Aorta (tissue), 5 donors: ENCODE data around the gene TPP1. TPM values are rescaled to one million over a fixed set of nuclear protein-coding genes. Genes with fewer than 3 reads are reported as not detected.
A peak's percentile ranks its signal among the peaks of the same experiment; 100 is the strongest.

Experiments
- ATAC-seq: fragments of 200-7000 bp; cut with Tn5 transposase; one replicate; pipeline ENCODE4 v1.9.1; 2022; ENCODE audit warnings: moderate library complexity; ENCODE audit not compliant: low FRiP score
- DNase-seq, 2 donors: peaks; one replicate each; pipeline ENCODE4 v3.0.0-alpha.2; 2020
- H3K27ac ChIP-seq, 2 donors: one replicate each; pipeline ENCODE4 v1.5.1; 2013; ENCODE audit warnings: low read length in 2 of 2, mild to moderate bottlenecking in 2 of 2, moderate library complexity in 2 of 2, control low read depth in 1 of 2, inconsistent platforms in 1 of 2, low read depth in 1 of 2
- H3K27me3 ChIP-seq, 2 donors: one replicate each; pipeline ENCODE4 v1.6.1; 2013; ENCODE audit warnings: control low read depth in 1 of 2, low read length in 1 of 2, mild to moderate bottlenecking in 1 of 2, moderate library complexity in 1 of 2; ENCODE audit not compliant: insufficient read depth in 2 of 2, control insufficient read depth in 1 of 2
- H3K36me3 ChIP-seq, 2 donors: one replicate each; pipeline ENCODE4 v1.6.1; 2013; ENCODE audit warnings: control low read depth in 1 of 2, low read length in 1 of 2, mild to moderate bottlenecking in 1 of 2; ENCODE audit not compliant: insufficient read depth in 2 of 2, control insufficient read depth in 1 of 2
- H3K4me1 ChIP-seq, 2 donors: one replicate each; pipeline ENCODE4 v1.6.1; 2013; ENCODE audit warnings: low read length in 2 of 2, control low read depth in 1 of 2, mild to moderate bottlenecking in 1 of 2, moderate library complexity in 1 of 2; ENCODE audit not compliant: insufficient read depth in 2 of 2, control insufficient read depth in 1 of 2
- H3K4me3 ChIP-seq, 2 donors: one replicate each; pipeline ENCODE4 v1.5.1; 2013; ENCODE audit warnings: low read length in 2 of 2, control low read depth in 1 of 2, mild to moderate bottlenecking in 1 of 2
- H3K9me3 ChIP-seq: one replicate; pipeline ENCODE4 v1.6.1; 2013; ENCODE audit warnings: mild to moderate bottlenecking, low read length; ENCODE audit not compliant: control insufficient read depth
- WGBS, 2 donors: extraction: QIAGEN DNeasy Blood & Tissue Kit; methylation state at CpG; one replicate each; pipeline ENCODE4 v1.1.7; 2013; 5-methylcytosine and 5-hydroxymethylcytosine counted together
- intact Hi-C, 2 donors: fragments of 100-400 bp; cut with DNase I; formaldehyde crosslinking; loops; one replicate each; pipeline versions ENCODE4 v1.14.2 to v1.15.0; 2022
- polyA plus RNA-seq, 2 donors: library from polyadenylated mRNA; stranded (reverse); fragments of 200-250 nt; gene quantifications; one replicate each; pipeline ENCODE4 v1.2.3, GENCODE V29; 2013
- total RNA-seq, 2 donors: library from RNA; stranded (reverse); fragmentation: NEBNext Ultra II Directional; extraction: Animal tissue kit (Norgen Biotek cat#: 25700); gene quantifications; one replicate each; pipeline ENCODE4 v1.2.1, GENCODE V29; 2021
- donor health status: healthy with polysubstance abuse.
- donor health status: Bipolar disorder and iron deficiency.
- donor health status: DM: no; HTN: no; CAD: no.
- donor health status: DM: no; HTN: no; CAD: no.
- donor health status: DM: yes; HTN: yes; CAD: no.

Gene TPP1
- total and polyA plus RNA-seq, 4 donors = 26.8 to 125 (median 58.8) TPM

DNA sequence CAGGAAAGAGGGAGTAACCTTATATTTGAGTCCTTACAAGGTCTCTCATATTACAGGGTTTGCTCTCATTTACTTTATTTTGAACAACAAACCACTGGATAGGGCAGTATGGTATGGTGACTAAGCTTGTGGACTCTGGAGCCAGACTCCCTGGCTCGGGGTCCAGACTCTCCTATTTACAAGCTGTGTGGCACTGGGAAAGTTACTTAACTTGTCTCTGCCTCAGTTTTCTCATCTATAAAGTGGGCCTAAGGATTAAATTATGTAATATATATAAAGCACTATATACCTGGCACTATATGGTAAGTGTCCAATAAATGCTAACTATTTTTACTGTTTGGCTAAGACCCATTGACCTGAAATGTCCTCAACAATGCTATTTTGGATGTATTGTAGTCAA is 38.1 kb upstream of the TPP1 start:
- Histone ChIP-seq H3K27ac (no peak overlapping the region), H3K9me3 (no peaks in the 10 kb centered on the region), H3K36me3 (no peaks in the 10 kb centered on the region), H3K4me1 (peaks cover 0 to 4% of the 10 kb centered on the region in 2 donors), H3K4me3 (no peak overlapping the region), H3K27me3 (no peaks in the 10 kb centered on the region)
- ATAC-seq = no peak
- WGBS, 2 donors = 4 to 6% methylated on average over 1 of the region's 1 CpG
- intact Hi-C loops = loop anchor here (5.0 kb wide), 2 partner anchors 40 to 50 kb away; partner anchors contain the start of gene TPP1 (in 1 of the 2)
- no peak for DNase-seq

DNA sequence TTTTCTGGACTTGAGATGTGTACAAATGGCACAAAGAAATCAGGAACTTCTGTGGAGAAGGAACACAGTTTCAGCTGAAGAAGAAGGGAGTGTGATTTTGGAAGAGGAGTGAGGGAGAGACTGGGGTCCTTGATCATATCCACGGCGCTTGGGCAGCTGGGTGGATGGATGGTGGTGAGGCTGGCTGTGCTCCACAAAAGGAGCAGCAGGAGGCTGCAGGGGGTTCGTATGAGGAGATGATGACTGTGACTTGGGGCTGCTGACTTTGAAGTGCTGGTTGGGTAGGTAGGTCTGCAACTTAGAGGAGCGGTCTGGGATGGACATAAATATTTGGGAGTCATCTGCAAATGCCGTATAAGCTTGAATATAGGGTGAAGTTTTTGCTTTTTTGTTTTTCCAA is 37.7 kb upstream of the TPP1 start:
- Histone ChIP-seq H3K4me1 (peaks cover 0 to 4% of the 10 kb centered on the region in 2 donors), H3K4me3 (no peak overlapping the region), H3K27me3 (no peaks in the 10 kb centered on the region), H3K9me3 (no peaks in the 10 kb centered on the region), H3K36me3 (no peaks in the 10 kb centered on the region), H3K27ac (peak overlapping the region; percentile 14 to 70)
- intact Hi-C loops = loop anchor here (5.0 kb wide), 2 partner anchors 40 to 50 kb away; partner anchors contain the start of gene TPP1 (in 1 of the 2)
- WGBS, 2 donors = 42 to 46% methylated on average over 5 of the region's 5 CpGs
- DNase-seq (no peak), ATAC-seq (no peak)

DNA sequence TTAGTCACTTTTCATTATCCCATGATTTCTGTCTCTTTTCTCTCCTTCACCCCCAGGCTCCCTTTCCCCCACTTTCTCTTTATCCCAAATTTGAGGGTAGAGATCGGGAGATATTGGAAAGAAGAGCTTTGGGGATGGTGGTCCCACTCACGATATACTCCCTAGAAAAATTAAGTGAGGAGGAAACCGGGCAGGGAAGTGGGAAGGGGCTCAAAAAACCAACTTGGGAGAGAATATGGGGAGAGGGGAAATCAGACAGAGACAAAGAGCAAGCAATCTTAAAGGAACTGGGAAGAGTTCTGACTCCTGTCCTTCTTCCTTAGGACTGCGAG is 37.3 kb upstream of the TPP1 start:
- Histone ChIP-seq H3K4me3 (no peak overlapping the region), H3K27me3 (no peaks in the 10 kb centered on the region), H3K9me3 (no peaks in the 10 kb centered on the region), H3K27ac (peak overlapping the region; percentile 14 to 70), H3K36me3 (no peaks in the 10 kb centered on the region), H3K4me1 (peaks cover 0 to 4% of the 10 kb centered on the region in 2 donors)
- DNase-seq (no peak), ATAC-seq (no peak)
- intact Hi-C loops = loop anchor here (5.0 kb wide), 2 partner anchors 39 to 49 kb away; partner anchors contain the start of gene TPP1 (in 1 of the 2)
- 47 to 59% methylated on average over 4 of the region's 4 CpGs for WGBS, 2 donors

DNA sequence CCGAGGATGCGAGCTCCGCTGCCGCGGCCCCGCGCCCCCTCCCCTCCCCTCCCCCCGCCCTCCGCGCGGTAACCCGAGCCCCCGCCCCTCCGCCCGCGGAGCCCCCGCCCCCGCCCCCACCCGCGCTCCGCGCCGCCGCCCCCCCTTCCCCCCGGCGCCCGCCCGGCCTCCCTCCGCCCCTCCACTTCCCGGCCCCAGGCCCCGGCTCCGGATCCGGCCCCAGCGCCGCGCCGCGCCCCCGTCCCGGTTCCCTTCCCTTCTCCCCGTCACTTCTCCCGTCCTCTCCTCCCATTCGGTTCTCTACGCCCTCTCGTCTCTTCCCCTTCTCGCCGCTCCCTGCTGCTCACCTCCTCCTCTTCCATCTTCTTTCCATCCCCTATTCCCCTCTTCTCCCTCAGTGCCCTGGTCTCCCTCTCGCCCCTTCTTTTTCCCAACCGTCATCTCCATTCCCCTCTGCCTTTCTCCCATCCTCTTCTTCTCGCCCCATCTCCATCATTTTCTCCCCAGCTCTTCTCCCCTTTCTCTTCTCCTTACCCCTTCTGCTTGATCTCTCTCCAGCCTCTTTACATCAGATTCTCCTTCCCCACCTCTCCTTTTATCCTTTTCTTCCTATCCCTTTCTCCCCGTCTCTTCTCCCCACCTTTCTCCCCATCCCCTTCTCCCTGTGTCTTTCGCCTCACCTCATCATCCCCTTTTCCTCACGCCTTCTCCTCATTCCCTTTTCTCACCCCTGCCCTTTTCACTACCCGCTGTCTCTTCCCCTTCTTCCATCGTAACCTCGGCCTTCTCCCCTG is 36.8 kb upstream of the TPP1 start, which contains the start of gene DCHS1:
DCHS1 (minus strand) TSS at position 20 of the 794 bp plus-strand sequence. CDS start 14,196 bp downstream, outside the sequence.
- Histone ChIP-seq H3K36me3 (no peaks in the 10 kb centered on the region), H3K27ac (peak within 1 kb of the TSS; percentile 70 to 72), H3K9me3 (no peaks in the 10 kb centered on the region), H3K4me1 (peaks cover 0 to 4% of the 10 kb centered on the region in 2 donors), H3K27me3 (no peaks in the 10 kb centered on the region), H3K4me3 (peak within 1 kb of the TSS; percentile 66 to 85)
- intact Hi-C loops = loop anchor here (5.0 kb wide), 2 partner anchors 39 to 49 kb away; partner anchors contain the start of gene TPP1 (in 1 of the 2)
- ATAC-seq = peak; percentile 64
- 7 to 13% methylated on average over 23 to 50 of the region's 56 CpGs for WGBS, 2 donors
- DNase-seq = peak; percentile 62 to 88

DNA sequence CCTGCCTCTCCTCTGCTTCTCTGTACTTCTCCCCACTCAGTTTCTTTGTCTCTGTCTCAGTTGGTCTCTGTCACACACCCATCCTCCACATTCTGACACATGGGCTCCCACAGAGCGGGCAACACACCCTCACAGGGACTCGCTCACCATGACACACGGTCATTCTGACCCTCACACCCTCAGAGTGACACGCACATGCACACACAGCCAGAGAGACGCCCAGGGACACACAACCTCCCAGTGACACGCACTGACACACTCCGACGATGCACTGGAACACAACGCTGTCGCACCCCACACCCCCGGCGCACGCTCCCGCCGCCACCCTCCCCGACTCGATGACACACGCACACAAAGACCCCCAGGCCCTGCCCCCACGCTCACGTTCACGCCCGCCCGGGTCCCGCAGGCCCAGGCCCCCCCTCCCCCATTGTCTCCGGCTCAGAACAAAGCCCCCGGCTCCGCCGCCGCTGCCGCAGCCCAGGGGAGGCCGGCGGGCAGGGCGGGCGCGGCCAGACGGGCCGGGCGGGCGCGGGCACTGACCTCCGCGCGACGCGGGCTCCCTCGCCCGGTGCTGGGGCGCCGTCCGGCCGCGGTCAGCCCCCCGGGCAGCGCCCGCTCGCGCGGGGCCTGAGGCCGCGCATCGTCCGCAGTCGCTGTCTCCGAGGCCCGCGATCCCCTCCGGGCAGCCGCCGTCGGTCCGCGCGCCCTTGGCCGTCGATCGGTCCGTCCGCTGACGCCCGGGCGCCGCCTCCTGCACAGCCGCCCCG is 36.0 kb upstream of the TPP1 start:
- intact Hi-C loops = loop anchor here (5.0 kb wide), 2 partner anchors 38 to 48 kb away; partner anchors contain the start of gene TPP1 (in 1 of the 2)
- peak overlapping the region; percentile 61 to 72 for H3K27ac ChIP-seq
- peak overlapping the region; percentile 66 to 85 for H3K4me3 ChIP-seq
- H3K36me3 ChIP-seq = no peaks in the 10 kb centered on the region
- H3K27me3 ChIP-seq = no peaks in the 10 kb centered on the region
- 1% methylated on average over 51 to 84 of the region's 84 CpGs for WGBS, 2 donors
- ATAC-seq (peak; percentile 69), DNase-seq (peak in 1 of 2 donors; percentile 87)
- peaks cover 0 to 4% of the 10 kb centered on the region in 2 donors for H3K4me1 ChIP-seq
- H3K9me3 ChIP-seq = no peaks in the 10 kb centered on the region

DNA sequence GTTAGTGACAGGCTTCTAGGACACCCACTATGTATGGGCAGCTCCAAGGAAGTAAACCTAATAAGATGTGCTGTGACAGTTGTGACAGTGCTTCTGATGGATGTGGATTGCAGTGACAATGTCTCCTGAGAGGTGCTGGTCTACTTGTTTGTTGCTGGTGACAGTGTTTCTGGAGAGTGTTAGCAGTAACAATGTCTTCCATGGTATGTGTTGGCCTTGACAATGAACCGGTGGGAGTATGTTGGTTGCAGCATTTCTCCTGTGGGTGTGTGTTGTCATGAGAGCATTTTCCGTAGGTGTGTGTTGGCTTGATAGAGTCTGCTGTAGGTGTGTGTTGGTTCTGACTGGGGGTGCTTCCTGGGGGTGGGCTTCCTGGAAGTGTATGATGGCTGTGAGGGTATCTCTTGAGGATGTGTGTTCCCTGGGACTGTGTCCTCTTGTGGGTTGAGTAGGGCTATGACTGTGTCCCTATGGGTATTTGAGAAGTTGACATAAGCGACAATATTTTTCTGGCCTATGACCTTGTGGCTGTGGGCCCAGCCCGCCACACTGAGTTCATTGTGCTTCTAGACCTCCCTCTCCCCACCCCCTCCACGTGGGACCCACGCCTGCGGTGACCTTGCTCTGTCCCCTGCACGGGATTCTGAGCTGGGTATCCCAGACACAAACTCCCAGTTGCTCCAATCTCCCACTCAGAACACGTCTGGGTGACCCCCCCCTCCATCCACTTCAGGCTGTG is 35.2 kb upstream of the TPP1 start:
- intact Hi-C loops = loop anchor here (5.0 kb wide), 2 partner anchors 37 to 47 kb away; partner anchors contain the start of gene TPP1 (in 1 of the 2)
- ATAC-seq = peak; percentile 52

DNA sequence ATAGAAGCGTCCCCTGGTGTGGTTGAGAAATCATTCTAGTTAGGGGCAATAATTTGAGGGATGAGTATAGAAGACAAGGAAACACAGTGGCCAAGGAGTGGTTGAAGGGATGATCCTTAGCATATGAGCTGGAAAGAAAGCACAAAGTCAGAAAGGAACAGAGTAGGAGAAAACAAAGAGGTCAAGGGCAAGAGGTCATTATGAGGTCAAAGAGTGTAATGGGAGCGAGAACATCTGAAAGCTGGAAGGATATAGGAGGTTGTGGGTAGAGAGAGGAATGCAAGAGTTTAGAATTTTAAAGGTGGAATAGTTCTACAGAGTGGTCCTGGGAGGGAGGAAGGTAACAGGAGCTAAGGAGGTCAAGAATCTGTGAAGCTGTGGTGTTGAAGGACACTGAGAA is 34.4 kb upstream of the TPP1 start:
- H3K36me3 ChIP-seq = no peaks in the 10 kb centered on the region
- no peak for DNase-seq
- intact Hi-C loops = no loop called here
- H3K4me3 ChIP-seq = no peak overlapping the region
- no peak for ATAC-seq
- no peaks in the 10 kb centered on the region for H3K9me3 ChIP-seq
- WGBS, 2 donors = 84 to 93% methylated on average over 2 of the region's 2 CpGs
- no peaks in the 10 kb centered on the region for H3K27me3 ChIP-seq
- H3K4me1 ChIP-seq = peaks cover 0 to 4% of the 10 kb centered on the region in 2 donors
- H3K27ac ChIP-seq = no peak overlapping the region

More for the DNA sequence above, 35.2 kb upstream of the TPP1 start:
- H3K9me3 ChIP-seq = no peaks in the 10 kb centered on the region
- H3K4me1 ChIP-seq = peaks cover 0 to 4% of the 10 kb centered on the region in 2 donors
- no peak for DNase-seq
- no peaks in the 10 kb centered on the region for H3K27me3 ChIP-seq
- WGBS, 2 donors = 21 to 34% methylated on average over 9 of the region's 9 CpGs
- H3K4me3 ChIP-seq = peak overlapping the region in 1 of 2 donors; percentile 66
- peak overlapping the region in 1 of 2 donors; percentile 72 for H3K27ac ChIP-seq
- H3K36me3 ChIP-seq = no peaks in the 10 kb centered on the region

DNA sequence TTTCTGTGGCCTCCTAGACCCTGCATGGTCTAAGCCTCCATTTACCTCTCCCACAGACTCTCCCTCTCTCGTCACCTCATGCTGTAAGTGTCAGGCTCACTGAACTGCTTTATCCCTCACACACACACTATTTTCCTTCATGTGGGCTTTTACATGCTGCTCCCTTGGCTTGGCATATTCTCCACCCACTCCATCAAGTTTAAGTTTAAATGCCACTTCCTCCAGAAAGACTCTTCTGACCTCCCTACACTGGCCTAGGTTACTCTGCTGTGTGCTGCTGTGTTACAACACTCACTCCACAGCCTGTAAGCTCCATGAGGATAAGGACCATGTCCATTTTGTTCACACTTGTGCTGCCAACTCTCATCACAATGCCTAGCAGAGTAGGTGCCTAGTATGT is 33.9 kb upstream of the TPP1 start:
- DNase-seq (no peak), ATAC-seq (no peak)
- H3K36me3 ChIP-seq = no peaks in the 10 kb centered on the region
- H3K4me1 ChIP-seq = peaks cover 0 to 4% of the 10 kb centered on the region in 2 donors
- intact Hi-C loops = no loop called here
- H3K27me3 ChIP-seq = no peaks in the 10 kb centered on the region
- H3K4me3 ChIP-seq = no peak overlapping the region
- peak overlapping the region in 1 of 2 donors; percentile 53 for H3K27ac ChIP-seq
- 86 to 91% methylated on average over 1 of the region's 1 CpG for WGBS, 2 donors
- H3K9me3 ChIP-seq = no peaks in the 10 kb centered on the region
